Measurements from ENCODE around the gene STAG1.

GRCh38 chr3:136377508-136377907 is 374.7 kb downstream of the STAG1 start:
- no peak for TF ChIP-seq CTCF (tag by site-specific recombination; IDR thresholded peaks at IDR 0.05)
- TF ChIP-seq ZNF76 (tag by site-specific recombination; IDR thresholded peaks at IDR 0.05; ENCODE audit: borderline replicate concordance, low read depth) = no peak
